ENCODE data around the gene DAB2IP. TPM values are rescaled to one million over a fixed set of nuclear protein-coding genes. Genes with fewer than 3 reads are reported as not detected.

Gene DAB2IP
- total and polyA plus RNA-seq, 4 donors, result 2.3 to 13.1 (median 5.4) TPM

DNA sequence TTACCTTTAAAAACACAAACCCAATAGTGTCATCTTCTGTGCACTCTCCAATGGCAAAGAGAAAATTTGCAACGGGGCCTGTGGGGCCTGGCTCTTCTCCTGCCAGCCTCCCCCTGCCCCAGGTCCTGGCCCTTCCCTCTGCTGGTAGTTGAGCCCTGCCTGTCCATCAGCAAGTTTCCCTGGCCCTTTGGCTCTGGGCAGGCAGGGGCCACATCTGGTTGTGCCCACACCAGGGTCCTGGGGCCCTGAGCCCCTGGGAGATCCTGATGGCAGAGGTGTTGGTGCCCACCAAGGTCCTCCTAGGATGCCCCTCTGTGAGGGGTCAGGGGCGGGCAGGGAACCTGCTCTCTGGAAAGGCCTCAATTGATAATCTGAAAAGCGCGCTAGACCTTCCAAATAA, 157.3 kb downstream of the DAB2IP start:
- TF ChIP-seq NR2F2 (IDR thresholded peaks at IDR 0.05), result no peak
- TF ChIP-seq RAD21 (IDR thresholded peaks at IDR 0.05), result no peak
- TF ChIP-seq EGR1 (IDR thresholded peaks at IDR 0.05; ENCODE audit: low read depth in 2 of 2), result no peak
- TF ChIP-seq JUND (IDR thresholded peaks at IDR 0.05), result no peak
- TF ChIP-seq GABPA (IDR thresholded peaks at IDR 0.05 in 1 of 2, conservative IDR thresholded peaks at IDR 0.05 in 1 of 2), result no peak
- no peak for TF ChIP-seq RXRA (IDR thresholded peaks at IDR 0.05)
- TF ChIP-seq, protein P1, sequence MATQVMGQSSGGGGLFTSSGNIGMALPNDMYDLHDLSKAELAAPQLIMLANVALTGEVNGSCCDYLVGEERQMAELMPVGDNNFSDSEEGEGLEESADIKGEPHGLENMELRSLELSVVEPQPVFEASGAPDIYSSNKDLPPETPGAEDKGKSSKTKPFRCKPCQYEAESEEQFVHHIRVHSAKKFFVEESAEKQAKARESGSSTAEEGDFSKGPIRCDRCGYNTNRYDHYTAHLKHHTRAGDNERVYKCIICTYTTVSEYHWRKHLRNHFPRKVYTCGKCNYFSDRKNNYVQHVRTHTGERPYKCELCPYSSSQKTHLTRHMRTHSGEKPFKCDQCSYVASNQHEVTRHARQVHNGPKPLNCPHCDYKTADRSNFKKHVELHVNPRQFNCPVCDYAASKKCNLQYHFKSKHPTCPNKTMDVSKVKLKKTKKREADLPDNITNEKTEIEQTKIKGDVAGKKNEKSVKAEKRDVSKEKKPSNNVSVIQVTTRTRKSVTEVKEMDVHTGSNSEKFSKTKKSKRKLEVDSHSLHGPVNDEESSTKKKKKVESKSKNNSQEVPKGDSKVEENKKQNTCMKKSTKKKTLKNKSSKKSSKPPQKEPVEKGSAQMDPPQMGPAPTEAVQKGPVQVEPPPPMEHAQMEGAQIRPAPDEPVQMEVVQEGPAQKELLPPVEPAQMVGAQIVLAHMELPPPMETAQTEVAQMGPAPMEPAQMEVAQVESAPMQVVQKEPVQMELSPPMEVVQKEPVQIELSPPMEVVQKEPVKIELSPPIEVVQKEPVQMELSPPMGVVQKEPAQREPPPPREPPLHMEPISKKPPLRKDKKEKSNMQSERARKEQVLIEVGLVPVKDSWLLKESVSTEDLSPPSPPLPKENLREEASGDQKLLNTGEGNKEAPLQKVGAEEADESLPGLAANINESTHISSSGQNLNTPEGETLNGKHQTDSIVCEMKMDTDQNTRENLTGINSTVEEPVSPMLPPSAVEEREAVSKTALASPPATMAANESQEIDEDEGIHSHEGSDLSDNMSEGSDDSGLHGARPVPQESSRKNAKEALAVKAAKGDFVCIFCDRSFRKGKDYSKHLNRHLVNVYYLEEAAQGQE (IDR thresholded peaks at IDR 0.05), result no peak
- Histone ChIP-seq H3K9me3 (ENCODE audit: control insufficient read depth in 4 of 4, low read length in 3 of 4) (peaks cover 0 to 2% (median under 1%) of the 10 kb centered on the region in 4 donors), H3K9ac (ENCODE audit: low read depth in 1 of 2, low read length in 2 of 2) (no peak overlapping the region), H3K27ac (ENCODE audit: low read depth in 1 of 2, low read length in 2 of 2) (no peak overlapping the region), H3K4me3 (ENCODE audit: low read depth in 1 of 3, low read length in 3 of 3) (no peak overlapping the region), H3K27me3 (ENCODE audit: control insufficient read depth in 4 of 4, insufficient read depth in 4 of 4, low read length in 3 of 4) (no peaks in the 10 kb centered on the region), H3K36me3 (ENCODE audit: control insufficient read depth in 4 of 4, insufficient read depth in 3 of 4, low read depth in 1 of 4, low read length in 3 of 4) (no peaks in the 10 kb centered on the region), H3K4me1 (ENCODE audit: control insufficient read depth in 4 of 4, insufficient read depth in 4 of 4, low read length in 3 of 4) (peaks cover 5 to 14% (median 9%) of the 10 kb centered on the region in 4 donors)
- DNase-seq (ENCODE audit: low spot score), result no peak
- 87% methylated on average over 4 of the region's 4 CpGs for WGBS

DNA sequence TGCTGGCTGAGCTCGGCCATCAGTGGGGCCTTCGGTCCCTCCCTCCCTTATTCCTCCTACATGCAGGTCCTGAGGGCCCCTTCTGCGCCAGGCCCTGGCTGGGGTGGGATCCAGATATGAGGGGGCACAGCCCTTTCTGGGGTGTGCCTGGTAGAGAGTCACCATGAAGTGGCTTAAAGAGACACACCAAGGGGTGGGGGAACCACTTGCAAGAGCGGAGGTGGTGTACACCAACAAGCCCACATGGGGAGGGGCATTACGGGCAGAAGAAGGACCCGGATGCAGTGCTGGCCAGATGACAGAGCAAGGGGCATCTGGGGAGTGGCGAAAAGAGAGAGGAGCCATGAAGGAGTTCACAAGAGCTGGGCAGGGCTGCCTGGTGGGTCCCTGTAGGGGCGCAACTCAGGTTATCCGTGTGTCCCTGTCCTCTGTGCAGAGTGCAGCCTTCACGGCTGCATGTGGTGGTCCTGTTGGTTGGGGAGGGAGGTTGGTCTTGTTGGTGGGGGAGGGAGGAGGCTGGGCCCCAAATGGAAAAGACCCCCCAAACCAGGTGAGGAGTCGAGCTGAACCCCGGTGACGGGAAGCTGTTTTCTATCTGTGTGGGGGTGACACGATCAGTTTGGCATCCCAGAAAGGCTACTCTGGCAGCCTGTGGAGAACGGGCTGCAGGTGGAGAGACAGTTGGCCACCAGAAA, 158.1 kb downstream of the DAB2IP start:
- TF ChIP-seq SP1 (IDR thresholded peaks at IDR 0.05), result no peak
- no peak for TF ChIP-seq GABPA (IDR thresholded peaks at IDR 0.05 in 1 of 2, conservative IDR thresholded peaks at IDR 0.05 in 1 of 2)

DNA sequence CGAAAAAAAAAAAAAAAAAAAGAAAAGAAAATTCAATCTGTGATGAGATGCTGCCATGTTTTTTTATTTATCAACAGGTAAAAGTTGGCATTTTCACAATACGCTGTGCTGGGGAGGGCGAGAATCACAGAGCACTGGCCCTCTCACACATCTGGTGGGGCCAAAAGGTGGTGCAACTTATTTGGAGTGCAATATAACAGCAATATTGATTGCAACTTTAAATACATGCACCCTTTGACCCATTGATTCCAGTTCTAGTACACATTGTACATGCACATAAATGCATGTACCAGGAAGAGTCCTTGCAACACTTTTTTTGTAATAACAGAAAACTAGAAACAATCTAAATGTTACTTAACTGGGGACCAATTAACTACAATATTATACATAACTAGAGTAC, 159.1 kb downstream of the DAB2IP start:
- DNase-seq (ENCODE audit: low spot score), result no peak
- 53% methylated on average over 3 of the region's 3 CpGs for WGBS
- Histone ChIP-seq H3K9ac (ENCODE audit: low read depth in 1 of 2, low read length in 2 of 2) (no peak overlapping the region), H3K27me3 (ENCODE audit: control insufficient read depth in 4 of 4, insufficient read depth in 4 of 4, low read length in 3 of 4) (no peaks in the 10 kb centered on the region), H3K9me3 (ENCODE audit: control insufficient read depth in 4 of 4, low read length in 3 of 4) (no peaks in the 10 kb centered on the region), H3K4me1 (ENCODE audit: control insufficient read depth in 4 of 4, insufficient read depth in 4 of 4, low read length in 3 of 4) (peaks cover 5 to 14% (median 9%) of the 10 kb centered on the region in 4 donors), H3K36me3 (ENCODE audit: control insufficient read depth in 4 of 4, insufficient read depth in 3 of 4, low read depth in 1 of 4, low read length in 3 of 4) (no peaks in the 10 kb centered on the region), H3K27ac (ENCODE audit: low read depth in 1 of 2, low read length in 2 of 2) (peak overlapping the region in 1 of 2 donors; percentile 39), H3K4me3 (ENCODE audit: low read depth in 1 of 3, low read length in 3 of 3) (no peak overlapping the region)
- TF ChIP-seq, protein P1 (IDR thresholded peaks at IDR 0.05), result peak; percentile 85
- TF ChIP-seq, protein P2, sequence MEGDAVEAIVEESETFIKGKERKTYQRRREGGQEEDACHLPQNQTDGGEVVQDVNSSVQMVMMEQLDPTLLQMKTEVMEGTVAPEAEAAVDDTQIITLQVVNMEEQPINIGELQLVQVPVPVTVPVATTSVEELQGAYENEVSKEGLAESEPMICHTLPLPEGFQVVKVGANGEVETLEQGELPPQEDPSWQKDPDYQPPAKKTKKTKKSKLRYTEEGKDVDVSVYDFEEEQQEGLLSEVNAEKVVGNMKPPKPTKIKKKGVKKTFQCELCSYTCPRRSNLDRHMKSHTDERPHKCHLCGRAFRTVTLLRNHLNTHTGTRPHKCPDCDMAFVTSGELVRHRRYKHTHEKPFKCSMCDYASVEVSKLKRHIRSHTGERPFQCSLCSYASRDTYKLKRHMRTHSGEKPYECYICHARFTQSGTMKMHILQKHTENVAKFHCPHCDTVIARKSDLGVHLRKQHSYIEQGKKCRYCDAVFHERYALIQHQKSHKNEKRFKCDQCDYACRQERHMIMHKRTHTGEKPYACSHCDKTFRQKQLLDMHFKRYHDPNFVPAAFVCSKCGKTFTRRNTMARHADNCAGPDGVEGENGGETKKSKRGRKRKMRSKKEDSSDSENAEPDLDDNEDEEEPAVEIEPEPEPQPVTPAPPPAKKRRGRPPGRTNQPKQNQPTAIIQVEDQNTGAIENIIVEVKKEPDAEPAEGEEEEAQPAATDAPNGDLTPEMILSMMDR (IDR thresholded peaks at IDR 0.05; ENCODE audit: low read depth, low read length, missing input control), result no peak
- TF ChIP-seq, protein P3, sequence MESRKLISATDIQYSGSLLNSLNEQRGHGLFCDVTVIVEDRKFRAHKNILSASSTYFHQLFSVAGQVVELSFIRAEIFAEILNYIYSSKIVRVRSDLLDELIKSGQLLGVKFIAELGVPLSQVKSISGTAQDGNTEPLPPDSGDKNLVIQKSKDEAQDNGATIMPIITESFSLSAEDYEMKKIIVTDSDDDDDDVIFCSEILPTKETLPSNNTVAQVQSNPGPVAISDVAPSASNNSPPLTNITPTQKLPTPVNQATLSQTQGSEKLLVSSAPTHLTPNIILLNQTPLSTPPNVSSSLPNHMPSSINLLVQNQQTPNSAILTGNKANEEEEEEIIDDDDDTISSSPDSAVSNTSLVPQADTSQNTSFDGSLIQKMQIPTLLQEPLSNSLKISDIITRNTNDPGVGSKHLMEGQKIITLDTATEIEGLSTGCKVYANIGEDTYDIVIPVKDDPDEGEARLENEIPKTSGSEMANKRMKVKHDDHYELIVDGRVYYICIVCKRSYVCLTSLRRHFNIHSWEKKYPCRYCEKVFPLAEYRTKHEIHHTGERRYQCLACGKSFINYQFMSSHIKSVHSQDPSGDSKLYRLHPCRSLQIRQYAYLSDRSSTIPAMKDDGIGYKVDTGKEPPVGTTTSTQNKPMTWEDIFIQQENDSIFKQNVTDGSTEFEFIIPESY (IDR thresholded peaks at IDR 0.05), result peak; percentile 94
- TF ChIP-seq FOXA2 (IDR thresholded peaks at IDR 0.05), result peak; percentile 6
- TF ChIP-seq RAD21 (IDR thresholded peaks at IDR 0.05), result peak; percentile 36 to 38
- TF ChIP-seq, protein P4, sequence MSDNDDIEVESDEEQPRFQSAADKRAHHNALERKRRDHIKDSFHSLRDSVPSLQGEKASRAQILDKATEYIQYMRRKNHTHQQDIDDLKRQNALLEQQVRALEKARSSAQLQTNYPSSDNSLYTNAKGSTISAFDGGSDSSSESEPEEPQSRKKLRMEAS (IDR thresholded peaks at IDR 0.05), result peak; percentile 77
- TF ChIP-seq SP1 (IDR thresholded peaks at IDR 0.05), result peak; percentile 81
- TF ChIP-seq TAF1 (conservative IDR thresholded peaks at IDR 0.05), result no peak
- peak; percentile 49 for TF ChIP-seq NR2F2 (IDR thresholded peaks at IDR 0.05)
- TF ChIP-seq RXRA (IDR thresholded peaks at IDR 0.05), result peak; percentile 82 to 86
- TF ChIP-seq, protein P5, sequence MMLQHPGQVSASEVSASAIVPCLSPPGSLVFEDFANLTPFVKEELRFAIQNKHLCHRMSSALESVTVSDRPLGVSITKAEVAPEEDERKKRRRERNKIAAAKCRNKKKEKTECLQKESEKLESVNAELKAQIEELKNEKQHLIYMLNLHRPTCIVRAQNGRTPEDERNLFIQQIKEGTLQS (IDR thresholded peaks at IDR 0.05), result peak; percentile 29
- TF ChIP-seq JUND (IDR thresholded peaks at IDR 0.05), result peak; percentile 47 to 54

More for the DNA sequence above, 158.1 kb downstream of the DAB2IP start:
- Histone ChIP-seq H3K36me3 (ENCODE audit: control insufficient read depth in 4 of 4, insufficient read depth in 3 of 4, low read depth in 1 of 4, low read length in 3 of 4) (no peaks in the 10 kb centered on the region), H3K9me3 (ENCODE audit: control insufficient read depth in 4 of 4, low read length in 3 of 4) (no peaks in the 10 kb centered on the region), H3K4me3 (ENCODE audit: low read depth in 1 of 3, low read length in 3 of 3) (no peak overlapping the region), H3K27ac (ENCODE audit: low read depth in 1 of 2, low read length in 2 of 2) (no peak overlapping the region), H3K4me1 (ENCODE audit: control insufficient read depth in 4 of 4, insufficient read depth in 4 of 4, low read length in 3 of 4) (peaks cover 5 to 14% (median 9%) of the 10 kb centered on the region in 4 donors), H3K9ac (ENCODE audit: low read depth in 1 of 2, low read length in 2 of 2) (no peak overlapping the region), H3K27me3 (ENCODE audit: control insufficient read depth in 4 of 4, insufficient read depth in 4 of 4, low read length in 3 of 4) (no peaks in the 10 kb centered on the region)
- DNase-seq (ENCODE audit: low spot score), result no peak
- whole genome bisulfite sequencing, result 91% methylated on average over 15 of the region's 15 CpGs

Data from liver (tissue), 9 donors.